GM12872 (cell line): Measurements from ENCODE around the gene CCDC171.

Source experiments
- TF ChIP-seq, protein P1 (sequence below): IDR thresholded peaks from 3 replicates; pipeline ENCODE4 v1.5.1; 2011; ENCODE audit warnings: low read depth, mild to moderate bottlenecking, low read length, moderate library complexity; ENCODE audit not compliant: insufficient read depth

CCDC171 gene

DNA sequence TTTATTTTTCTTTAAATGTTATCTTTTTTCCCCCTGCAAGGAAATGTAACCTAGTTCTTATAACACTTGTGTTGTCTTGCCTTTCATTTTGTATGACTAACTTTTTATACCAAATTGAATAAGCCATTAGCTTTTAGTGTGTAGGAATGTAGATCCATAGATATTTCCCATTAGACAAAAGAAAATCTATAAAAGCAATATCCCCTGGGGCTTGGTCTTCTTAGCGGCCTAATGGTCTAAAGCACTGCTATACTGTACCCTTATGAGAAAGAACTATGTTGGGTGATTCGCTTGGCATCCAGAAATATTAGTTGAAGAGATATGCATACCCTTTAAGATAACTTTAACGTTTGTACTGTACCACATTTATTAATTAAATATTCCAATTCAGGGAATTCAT is 289.2 kb downstream of the CCDC171 start:
- TF ChIP-seq, protein P1, sequence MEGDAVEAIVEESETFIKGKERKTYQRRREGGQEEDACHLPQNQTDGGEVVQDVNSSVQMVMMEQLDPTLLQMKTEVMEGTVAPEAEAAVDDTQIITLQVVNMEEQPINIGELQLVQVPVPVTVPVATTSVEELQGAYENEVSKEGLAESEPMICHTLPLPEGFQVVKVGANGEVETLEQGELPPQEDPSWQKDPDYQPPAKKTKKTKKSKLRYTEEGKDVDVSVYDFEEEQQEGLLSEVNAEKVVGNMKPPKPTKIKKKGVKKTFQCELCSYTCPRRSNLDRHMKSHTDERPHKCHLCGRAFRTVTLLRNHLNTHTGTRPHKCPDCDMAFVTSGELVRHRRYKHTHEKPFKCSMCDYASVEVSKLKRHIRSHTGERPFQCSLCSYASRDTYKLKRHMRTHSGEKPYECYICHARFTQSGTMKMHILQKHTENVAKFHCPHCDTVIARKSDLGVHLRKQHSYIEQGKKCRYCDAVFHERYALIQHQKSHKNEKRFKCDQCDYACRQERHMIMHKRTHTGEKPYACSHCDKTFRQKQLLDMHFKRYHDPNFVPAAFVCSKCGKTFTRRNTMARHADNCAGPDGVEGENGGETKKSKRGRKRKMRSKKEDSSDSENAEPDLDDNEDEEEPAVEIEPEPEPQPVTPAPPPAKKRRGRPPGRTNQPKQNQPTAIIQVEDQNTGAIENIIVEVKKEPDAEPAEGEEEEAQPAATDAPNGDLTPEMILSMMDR, result no peak

DNA sequence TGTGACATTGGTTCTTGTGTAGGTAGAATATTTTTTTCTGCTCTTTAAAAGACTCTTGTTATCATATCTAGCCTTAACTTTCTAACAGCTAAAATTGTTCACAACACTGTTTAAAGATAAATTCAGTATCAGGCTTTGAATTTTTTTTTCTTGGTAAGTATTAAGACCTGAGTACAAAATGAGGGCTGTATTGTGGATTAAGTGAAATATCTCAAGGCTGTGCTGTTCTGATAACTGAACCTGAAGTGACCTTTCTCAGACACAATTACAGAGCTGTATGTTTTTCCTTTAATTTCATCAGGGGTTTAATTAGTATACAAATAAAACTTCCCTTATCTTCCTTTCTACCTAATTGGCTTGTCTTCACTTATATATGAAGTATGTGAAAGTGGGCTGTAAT is 290.5 kb downstream of the CCDC171 start:
- TF ChIP-seq, protein P1, result no peak

DNA sequence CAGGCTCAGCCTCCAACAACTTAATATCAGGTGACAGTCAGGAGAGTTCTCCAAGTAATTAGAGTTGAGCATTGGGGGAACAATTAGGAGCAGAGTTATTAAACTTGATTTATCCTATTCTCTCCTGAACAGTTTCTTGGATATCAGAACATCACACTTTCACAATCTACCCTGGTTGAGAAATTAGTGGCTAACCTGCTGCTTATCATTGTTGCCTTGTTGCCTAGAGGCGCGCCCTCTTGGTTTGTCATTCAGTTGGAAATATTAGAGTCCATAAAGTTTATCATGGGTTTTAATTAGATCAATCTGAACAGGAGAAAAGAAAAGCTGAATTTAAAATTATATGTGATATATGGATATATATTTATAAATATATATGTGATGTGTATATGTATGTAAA is 291.1 kb downstream of the CCDC171 start:
- TF ChIP-seq, protein P1, result no peak

DNA sequence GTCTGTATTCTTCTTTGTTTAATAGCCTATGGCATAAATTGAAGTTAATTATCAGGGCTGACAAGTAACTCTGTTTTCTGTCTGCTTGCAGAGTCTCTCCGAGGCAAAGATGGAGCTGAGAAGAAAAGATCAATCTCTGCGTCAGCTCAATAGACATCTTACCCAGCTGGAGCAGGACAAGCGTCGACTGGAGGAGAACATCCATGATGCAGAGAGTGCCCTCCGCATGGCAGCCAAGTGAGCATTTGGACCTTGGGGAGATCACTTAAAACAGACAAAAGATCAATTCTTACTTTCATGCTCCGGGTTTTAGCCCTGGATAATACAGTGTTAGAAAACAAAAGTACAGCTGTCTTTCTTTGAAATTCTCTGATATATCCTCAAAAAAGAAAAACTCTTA is 293.8 kb downstream of the CCDC171 start:
- TF ChIP-seq, protein P1, result no peak

DNA sequence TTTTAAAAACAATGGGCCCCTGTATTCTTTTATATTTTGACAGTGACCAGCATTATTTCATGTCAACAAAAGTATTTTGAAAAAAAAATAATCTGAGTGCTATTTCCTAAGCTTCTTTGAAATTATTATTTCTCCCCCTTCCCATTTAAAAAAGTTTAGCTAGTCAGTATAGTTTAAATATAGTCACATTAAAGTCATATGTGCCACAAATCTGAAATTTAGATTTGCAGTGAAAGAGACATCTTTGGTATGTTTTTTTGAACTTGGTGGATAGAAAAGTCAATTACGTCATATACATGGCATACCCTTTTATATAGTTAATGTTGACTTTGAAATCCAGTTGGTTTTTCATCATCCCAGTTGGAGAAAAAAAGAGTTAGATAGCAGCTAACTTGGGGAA is 297.0 kb downstream of the CCDC171 start:
- TF ChIP-seq, protein P1, result no peak

DNA sequence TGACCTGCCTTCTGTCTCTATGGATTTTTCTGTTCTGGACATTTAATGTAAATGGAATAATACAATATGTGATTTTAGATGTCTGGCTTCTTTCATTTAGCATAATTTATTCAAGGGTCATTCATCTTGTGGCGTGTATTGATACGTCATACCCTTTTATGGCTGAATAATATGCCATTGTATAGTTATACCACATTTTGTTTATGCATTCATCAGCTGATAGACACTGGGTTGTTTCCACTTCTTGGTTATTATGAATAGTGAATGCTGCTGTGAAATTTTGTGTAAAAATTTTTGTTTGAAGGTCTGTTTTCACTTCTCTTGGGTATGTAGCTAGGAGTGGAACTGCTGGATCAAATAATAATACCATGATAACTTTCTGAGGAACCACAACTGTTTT is 298.9 kb downstream of the CCDC171 start:
- TF ChIP-seq, protein P1, result no peak

DNA sequence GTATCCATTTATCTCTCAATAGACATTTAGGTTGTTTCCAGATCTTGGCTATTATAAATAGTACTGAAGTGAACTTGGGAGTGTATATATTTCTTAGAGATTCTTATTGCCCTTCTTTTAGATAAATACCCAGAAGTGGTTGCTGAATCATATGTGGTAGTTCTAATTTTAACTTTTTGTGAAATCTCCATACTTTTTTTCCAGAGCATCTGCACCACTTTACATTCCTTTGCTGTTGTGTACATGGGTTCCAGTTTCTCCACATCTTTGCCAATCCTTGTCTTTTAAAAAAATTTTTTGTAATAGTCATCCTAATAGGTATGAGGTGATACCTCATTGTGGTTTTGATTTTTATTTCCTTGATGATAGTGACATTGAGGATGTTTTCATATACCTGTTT is 303.7 kb downstream of the CCDC171 start:
- TF ChIP-seq, protein P1, result no peak

DNA sequence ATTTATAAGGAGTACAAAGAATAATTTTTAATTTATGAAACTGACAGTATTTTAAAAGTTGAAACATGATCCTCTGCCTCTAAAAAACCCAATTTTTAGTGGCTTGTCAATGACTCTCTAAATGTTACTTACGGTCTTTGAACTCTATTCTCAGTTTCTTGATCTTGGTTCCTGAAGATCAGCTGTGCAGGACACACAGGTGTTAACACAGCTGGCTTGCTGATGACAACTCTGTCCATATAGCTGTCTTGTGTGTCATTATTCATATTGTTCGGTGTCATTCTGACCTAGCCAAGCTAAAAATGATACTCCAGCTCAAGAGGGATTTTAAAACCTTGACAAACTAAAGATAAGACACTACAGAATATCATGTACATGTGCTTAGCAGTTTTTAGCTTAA is 314.5 kb downstream of the CCDC171 start:
- TF ChIP-seq, protein P1, result no peak
